A673 (cell line): Measurements from ENCODE around the gene NFATC3. TPM values are rescaled to one million over a fixed set of nuclear protein-coding genes. Genes with fewer than 3 reads are reported as not detected.

ENCODE experiments used
- BruUV-seq: library from RNA; stranded (reverse); fragments of 400-500 nt; replicated peaks from 2 replicates; lab custom pipeline; 2021; lab: Mats Ljungman, UMichigan
- CTCF ChIA-PET: fragments of 300-600 bp; sonication (Branson Sonifier 250); formaldehyde crosslinking; loops from one replicate; lab custom pipeline; 2022; ENCODE audit warnings: antibody characterized with exemption; lab: Charles Lee
- POLR2A ChIA-PET: fragments of 300-600 bp; sonication (Branson Sonifier 250); formaldehyde crosslinking; loops from one replicate; lab custom pipeline; 2022; ENCODE audit warnings: antibody characterized with exemption; ENCODE audit not compliant: low non-redundant PET; lab: Charles Lee
- DNase-seq: peaks from one replicate; pipeline ENCODE4 v3.0.0-alpha.2; 2015; ENCODE audit warnings: low spot score
- H3K27ac ChIP-seq: fragments of 200-600 bp; sonication (generic); 2 replicates; pipeline ENCODE4 v1.5.1; 2016; ENCODE audit warnings: mixed run types, low read depth, mild to moderate bottlenecking, mixed read lengths, antibody characterized with exemption, low read length; ENCODE audit not compliant: poor library complexity, severe bottlenecking
- H3K27me3 ChIP-seq: fragments of 200-600 bp; sonication (generic); replicated peaks from 2 replicates; pipeline ENCODE4 v1.6.1; 2017; ENCODE audit warnings: mixed run types, low read depth, mild to moderate bottlenecking, mixed read lengths, antibody characterized with exemption, low read length; ENCODE audit not compliant: insufficient read depth, poor library complexity
- H3K36me3 ChIP-seq: fragments of 200-600 bp; sonication (generic); 2 replicates; pipeline ENCODE4 v1.6.1; 2016; ENCODE audit warnings: mixed run types, mild to moderate bottlenecking, mixed read lengths, antibody characterized with exemption, low read length; ENCODE audit not compliant: insufficient read depth, poor library complexity, severe bottlenecking
- H3K4me1 ChIP-seq: fragments of 200-600 bp; sonication (generic); 2 replicates; pipeline ENCODE4 v1.6.1; 2017; ENCODE audit warnings: mixed run types, mild to moderate bottlenecking, mixed read lengths, antibody characterized with exemption, low read length; ENCODE audit not compliant: insufficient read depth, poor library complexity, severe bottlenecking
- H3K4me3 ChIP-seq: fragments of 200-600 bp; sonication (generic); 2 replicates; pipeline ENCODE4 v1.5.1; 2016; ENCODE audit warnings: low read depth, mixed run types, mild to moderate bottlenecking, mixed read lengths, low read length; ENCODE audit not compliant: poor library complexity, severe bottlenecking
- H3K9me3 ChIP-seq: fragments of 200-600 bp; sonication (generic); 2 replicates; pipeline ENCODE4 v1.6.1; 2016; ENCODE audit warnings: mixed run types, low read depth, mild to moderate bottlenecking, mixed read lengths, antibody characterized with exemption, low read length; ENCODE audit not compliant: poor library complexity, severe bottlenecking
- EZH2 ChIP-seq: fragments of 200-600 bp; sonication (generic); IDR thresholded peaks from 2 replicates; pipeline ENCODE4 v1.6.1; 2017; ENCODE audit warnings: borderline replicate concordance, low read depth, mild to moderate bottlenecking, mixed read lengths, antibody characterized with exemption, low read length; ENCODE audit not compliant: poor library complexity, severe bottlenecking
- intact Hi-C: fragments of 100-400 bp; cut with micrococcal nuclease; formaldehyde crosslinking; loops from one replicate; pipeline ENCODE4 v1.10.0; 2022; ENCODE audit not compliant: unreplicated experiment
- microRNA-seq: library from miRNA; unstranded; fragments of <30 nt; microRNA quantifications from one replicate; pipeline ENCODE4 v1.2.0, GENCODE V29; 2021
- total RNA-seq: library from RNA; stranded (reverse); gene quantifications from 2 replicates; pipeline ENCODE4 v1.2.3, GENCODE V29; 2021
- TF ChIP-seq, protein P1 (sequence below): fragments of 300-800, 200-600 bp; sonication (generic); conservative IDR thresholded peaks from 2 replicates; pipeline ENCODE4 v1.5.1; 2017; ENCODE audit warnings: low read depth, mild to moderate bottlenecking, antibody characterized with exemption, low read length, moderate library complexity, mixed read lengths

NFATC3 gene
- total RNA-seq, 1 experiment from 2014 or later: 56.0 TPM

DNA sequence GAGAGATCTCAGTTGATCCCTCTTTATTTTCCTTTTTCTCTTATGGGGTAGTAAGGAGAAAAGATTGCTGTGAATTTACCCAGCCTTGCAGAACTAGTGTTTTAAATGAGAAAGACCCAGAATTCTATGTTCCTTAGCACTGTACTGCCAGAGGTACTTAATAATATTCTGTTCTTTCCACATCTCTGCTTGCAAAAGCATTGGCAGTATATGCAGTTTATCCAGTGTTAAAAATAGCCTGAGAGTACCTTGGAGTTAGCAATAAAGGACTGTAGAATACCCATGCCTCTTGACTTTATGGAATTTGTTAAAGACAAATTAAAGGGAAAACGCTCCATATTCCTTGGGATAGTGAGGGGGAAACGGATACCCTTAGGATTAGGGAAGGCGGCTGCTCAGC lies 191.1 kb downstream of the NFATC3 start:
- peaks cover 4% of the 10 kb centered on the region for H3K36me3 ChIP-seq
- H3K9me3 ChIP-seq: no peaks in the 10 kb centered on the region
- no peak for DNase-seq
- no peak overlapping the region for H3K27ac ChIP-seq
- no peaks in the 10 kb centered on the region for H3K27me3 ChIP-seq
- ChIA-PET CTCF (no interaction called here), POLR2A (no interaction called here)
- H3K4me3 ChIP-seq: no peak overlapping the region
- intact Hi-C loops: no loop called here
- no TSS peak for BruUV-seq
- TF ChIP-seq EZH2: no peak
- TF ChIP-seq, protein P1, sequence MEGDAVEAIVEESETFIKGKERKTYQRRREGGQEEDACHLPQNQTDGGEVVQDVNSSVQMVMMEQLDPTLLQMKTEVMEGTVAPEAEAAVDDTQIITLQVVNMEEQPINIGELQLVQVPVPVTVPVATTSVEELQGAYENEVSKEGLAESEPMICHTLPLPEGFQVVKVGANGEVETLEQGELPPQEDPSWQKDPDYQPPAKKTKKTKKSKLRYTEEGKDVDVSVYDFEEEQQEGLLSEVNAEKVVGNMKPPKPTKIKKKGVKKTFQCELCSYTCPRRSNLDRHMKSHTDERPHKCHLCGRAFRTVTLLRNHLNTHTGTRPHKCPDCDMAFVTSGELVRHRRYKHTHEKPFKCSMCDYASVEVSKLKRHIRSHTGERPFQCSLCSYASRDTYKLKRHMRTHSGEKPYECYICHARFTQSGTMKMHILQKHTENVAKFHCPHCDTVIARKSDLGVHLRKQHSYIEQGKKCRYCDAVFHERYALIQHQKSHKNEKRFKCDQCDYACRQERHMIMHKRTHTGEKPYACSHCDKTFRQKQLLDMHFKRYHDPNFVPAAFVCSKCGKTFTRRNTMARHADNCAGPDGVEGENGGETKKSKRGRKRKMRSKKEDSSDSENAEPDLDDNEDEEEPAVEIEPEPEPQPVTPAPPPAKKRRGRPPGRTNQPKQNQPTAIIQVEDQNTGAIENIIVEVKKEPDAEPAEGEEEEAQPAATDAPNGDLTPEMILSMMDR: no peak
- H3K4me1 ChIP-seq: no peaks in the 10 kb centered on the region

Small RNAs within 50 kb of the gene (microRNA-seq; reads per million reads assigned to microRNA genes)
- gene MIR6773: not detected

Other genes starting within 250 kb of the NFATC3 start
- gene THAP11, start 243.1 kb upstream of the NFATC3 start, total RNA-seq: 46.6 and 48.9 TPM in 2 replicates
- 197 and 217 TPM in 2 replicates for gene NUTF2, start 238.4 kb upstream of the NFATC3 start, total RNA-seq
- 52.9 and 62.3 TPM in 2 replicates for gene CENPT, start 237.7 kb upstream of the NFATC3 start, total RNA-seq
- 99.6 and 99.9 TPM in 2 replicates for gene EDC4, start 212.3 kb upstream of the NFATC3 start, total RNA-seq
- 0.58 and 0.59 TPM in 2 replicates for gene NRN1L, start 200.5 kb upstream of the NFATC3 start, total RNA-seq
- gene PSKH1, start 192.1 kb upstream of the NFATC3 start, total RNA-seq: 24.2 and 27.4 TPM in 2 replicates
- 2.9 and 3.2 TPM in 2 replicates for gene CTRL, start 153.5 kb upstream of the NFATC3 start, total RNA-seq
- 21.6 and 24.8 TPM in 2 replicates for gene PSMB10, start 148.5 kb upstream of the NFATC3 start, total RNA-seq
- 15.5 and 17.6 TPM in 2 replicates for gene LCAT, start 141.2 kb upstream of the NFATC3 start, total RNA-seq
- 41.9 and 47.6 TPM in 2 replicates for gene SLC12A4, start 116.7 kb upstream of the NFATC3 start, total RNA-seq
- not detected in 2 replicates for gene DPEP3, start 104.9 kb upstream of the NFATC3 start, total RNA-seq
- not detected in 2 replicates for gene DPEP2, start 85.9 kb upstream of the NFATC3 start, total RNA-seq
- not detected in 2 replicates for gene DPEP2NB, start 69.5 kb upstream of the NFATC3 start, total RNA-seq
- 14.2 and 16.0 TPM in 2 replicates for gene DDX28, start 62.1 kb upstream of the NFATC3 start, total RNA-seq
- gene DUS2, start 62.1 kb upstream of the NFATC3 start, total RNA-seq: 19.7 and 23.5 TPM in 2 replicates
- 0.19 and 0.35 TPM in 2 replicates for gene ESRP2, start 150.8 kb downstream of the NFATC3 start, total RNA-seq
- gene PLA2G15, start 160.0 kb downstream of the NFATC3 start, total RNA-seq: 6.8 and 8.1 TPM in 2 replicates
- 43.6 and 58.7 TPM in 2 replicates for gene SLC7A6, start 179.2 kb downstream of the NFATC3 start, total RNA-seq
- gene SLC7A6OS, start 225.6 kb downstream of the NFATC3 start, total RNA-seq: 24.5 and 25.3 TPM in 2 replicates
- gene PRMT7, start 225.6 kb downstream of the NFATC3 start, total RNA-seq: 60.2 and 66.2 TPM in 2 replicates